ENCODE data around the gene GINS3. TPM values are rescaled to one million over a fixed set of nuclear protein-coding genes. Genes with fewer than 3 reads are reported as not detected.

The GINS3 gene
- polyA plus RNA-seq, 3 donors: 0.79 to 1.8 (median 1.4) TPM

DNA sequence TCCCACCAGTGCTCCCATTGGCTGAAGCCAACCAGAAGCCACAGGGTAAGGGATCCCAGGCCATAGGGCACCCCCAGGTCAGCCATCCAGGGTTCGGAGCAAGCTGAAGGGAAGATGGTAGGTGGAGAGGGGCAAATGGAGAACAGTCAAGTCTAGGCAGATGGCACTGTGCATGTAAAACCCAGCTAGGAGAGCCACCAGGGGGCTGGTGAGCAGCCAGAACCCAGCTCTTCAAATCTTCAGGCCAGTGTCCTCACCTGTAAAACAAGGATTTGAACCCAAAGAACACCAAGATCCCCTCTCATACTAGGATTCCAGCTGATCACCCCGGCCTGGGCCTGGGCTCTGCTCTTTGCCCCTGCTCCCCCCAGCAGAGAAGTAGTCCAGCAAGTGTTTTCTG lies 43.5 kb downstream of the GINS3 start:
- intact Hi-C loops (cut with micrococcal nuclease): no loop called here
- H3K27me3 Mint-ChIP-seq (ENCODE audit: low read depth in 3 of 3): peaks cover 16 to 54% (median 28%) of the 10 kb centered on the region in 3 donors
- H3K4me1 Mint-ChIP-seq: no peaks in the 10 kb centered on the region
- Histone ChIP-seq H3K27me3 (ENCODE audit: control insufficient read depth in 2 of 2, insufficient read depth in 2 of 2, low read length in 2 of 2) (peaks cover 0 to 10% of the 10 kb centered on the region in 2 donors), H3K9me3 (replicated peaks in 1 of 2; ENCODE audit: control insufficient read depth in 1 of 2, insufficient read depth in 1 of 2, low read length in 2 of 2) (peaks cover 0 to 5% of the 10 kb centered on the region in 2 donors), H3K27ac (ENCODE audit: low read depth in 1 of 2, low read length in 2 of 2) (no peak overlapping the region), H3K9ac (ENCODE audit: insufficient read depth, low read length, poor library complexity, severe bottlenecking) (no peak overlapping the region), H3K36me3 (replicated peaks in 1 of 2; ENCODE audit: control insufficient read depth in 1 of 2, insufficient read depth in 2 of 2, low read length in 2 of 2) (no peaks in the 10 kb centered on the region), H3K4me1 (ENCODE audit: control insufficient read depth in 1 of 2, insufficient read depth in 2 of 2, low read length in 2 of 2) (no peaks in the 10 kb centered on the region), H4K20me1 (ENCODE audit: insufficient read depth, low read length) (no peaks in the 10 kb centered on the region), H2AFZ (ENCODE audit: insufficient read depth, low read depth, low read length, poor library complexity, severe bottlenecking) (no peak overlapping the region), H3K4me3 (replicated peaks in 1 of 3; ENCODE audit: low read depth in 2 of 3, low read length in 3 of 3) (no peak overlapping the region), H3K79me2 (ENCODE audit: insufficient read depth, low read length) (no peaks in the 10 kb centered on the region), H3K4me2 (replicated peaks; ENCODE audit: extremely low read depth, low read length, poor library complexity, severe bottlenecking) (no peak overlapping the region)
- WGBS (ENCODE audit: insufficient coverage): 73% methylated on average over 2 of the region's 2 CpGs
- H3K36me3 Mint-ChIP-seq: no peaks in the 10 kb centered on the region
- TF ChIP-seq, protein P1, sequence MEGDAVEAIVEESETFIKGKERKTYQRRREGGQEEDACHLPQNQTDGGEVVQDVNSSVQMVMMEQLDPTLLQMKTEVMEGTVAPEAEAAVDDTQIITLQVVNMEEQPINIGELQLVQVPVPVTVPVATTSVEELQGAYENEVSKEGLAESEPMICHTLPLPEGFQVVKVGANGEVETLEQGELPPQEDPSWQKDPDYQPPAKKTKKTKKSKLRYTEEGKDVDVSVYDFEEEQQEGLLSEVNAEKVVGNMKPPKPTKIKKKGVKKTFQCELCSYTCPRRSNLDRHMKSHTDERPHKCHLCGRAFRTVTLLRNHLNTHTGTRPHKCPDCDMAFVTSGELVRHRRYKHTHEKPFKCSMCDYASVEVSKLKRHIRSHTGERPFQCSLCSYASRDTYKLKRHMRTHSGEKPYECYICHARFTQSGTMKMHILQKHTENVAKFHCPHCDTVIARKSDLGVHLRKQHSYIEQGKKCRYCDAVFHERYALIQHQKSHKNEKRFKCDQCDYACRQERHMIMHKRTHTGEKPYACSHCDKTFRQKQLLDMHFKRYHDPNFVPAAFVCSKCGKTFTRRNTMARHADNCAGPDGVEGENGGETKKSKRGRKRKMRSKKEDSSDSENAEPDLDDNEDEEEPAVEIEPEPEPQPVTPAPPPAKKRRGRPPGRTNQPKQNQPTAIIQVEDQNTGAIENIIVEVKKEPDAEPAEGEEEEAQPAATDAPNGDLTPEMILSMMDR (IDR thresholded peaks at IDR 0.05): no peak
- no peak overlapping the region for H3K4me3 Mint-ChIP-seq
- no peak for DNase-seq
- peak overlapping the region in 1 of 7 donors; percentile 57 for H3K27ac Mint-ChIP-seq
- peaks cover 6 to 19% (median 14%) of the 10 kb centered on the region in 7 donors for H3K9me3 Mint-ChIP-seq

DNA sequence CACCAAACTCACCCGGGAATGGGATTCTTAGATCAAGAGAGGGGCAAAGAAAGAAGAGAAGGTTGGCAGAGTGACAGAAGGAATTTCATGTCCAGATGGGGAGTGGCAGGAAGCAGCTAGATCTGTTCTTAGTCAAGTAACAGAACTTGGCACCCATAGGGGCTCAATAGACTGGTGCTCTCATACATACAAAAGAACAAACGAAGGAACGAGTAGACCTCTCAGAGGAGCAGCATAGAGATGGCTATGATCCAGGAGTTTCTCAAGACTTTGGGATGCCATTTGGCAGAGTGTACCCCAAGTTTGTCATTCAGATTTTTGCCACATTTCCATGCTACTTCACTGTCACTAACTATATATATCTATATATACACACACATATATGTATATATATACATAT lies 47.9 kb downstream of the GINS3 start:
- Histone ChIP-seq H3K9ac (ENCODE audit: insufficient read depth, low read length, poor library complexity, severe bottlenecking) (no peak overlapping the region), H3K9me3 (replicated peaks in 1 of 2; ENCODE audit: control insufficient read depth in 1 of 2, insufficient read depth in 1 of 2, low read length in 2 of 2) (peaks cover 0 to 5% of the 10 kb centered on the region in 2 donors), H4K20me1 (ENCODE audit: insufficient read depth, low read length) (no peaks in the 10 kb centered on the region), H3K4me3 (replicated peaks in 1 of 3; ENCODE audit: low read depth in 2 of 3, low read length in 3 of 3) (no peak overlapping the region), H3K27me3 (ENCODE audit: control insufficient read depth in 2 of 2, insufficient read depth in 2 of 2, low read length in 2 of 2) (peaks cover 0 to 5% of the 10 kb centered on the region in 2 donors), H3K79me2 (ENCODE audit: insufficient read depth, low read length) (no peaks in the 10 kb centered on the region), H3K4me1 (ENCODE audit: control insufficient read depth in 1 of 2, insufficient read depth in 2 of 2, low read length in 2 of 2) (no peaks in the 10 kb centered on the region), H3K4me2 (replicated peaks; ENCODE audit: extremely low read depth, low read length, poor library complexity, severe bottlenecking) (no peak overlapping the region), H3K27ac (ENCODE audit: low read depth in 1 of 2, low read length in 2 of 2) (no peak overlapping the region), H2AFZ (ENCODE audit: insufficient read depth, low read depth, low read length, poor library complexity, severe bottlenecking) (no peak overlapping the region), H3K36me3 (replicated peaks in 1 of 2; ENCODE audit: control insufficient read depth in 1 of 2, insufficient read depth in 2 of 2, low read length in 2 of 2) (no peaks in the 10 kb centered on the region)
- Mint-ChIP-seq H3K36me3 (no peaks in the 10 kb centered on the region), H3K9me3 (peaks cover 6 to 19% (median 11%) of the 10 kb centered on the region in 7 donors), H3K27ac (peak overlapping the region in 1 of 7 donors; percentile 72), H3K4me1 (peaks cover 2% of the 10 kb centered on the region), H3K27me3 (ENCODE audit: low read depth in 3 of 3) (peaks cover 20 to 46% (median 26%) of the 10 kb centered on the region in 3 donors), H3K4me3 (no peak overlapping the region)
- WGBS (ENCODE audit: insufficient coverage): 92% methylated on average over 2 of the region's 3 CpGs
- TF ChIP-seq, protein P1 (IDR thresholded peaks at IDR 0.05): no peak
- intact Hi-C loops (cut with micrococcal nuclease): no loop called here
- no peak for DNase-seq
